Thyroid gland (tissue), 4 donors: Measurements from ENCODE around the gene BACE1-AS.

Source experiments
- POLR2A ChIP-seq, 2 donors: fragments of 450-650 bp; IDR thresholded peaks; one replicate each; pipeline ENCODE4 v1.6.1; 2017; ENCODE audit warnings: antibody characterized with exemption in 2 of 2, mild to moderate bottlenecking in 2 of 2, moderate library complexity in 1 of 2
- TF ChIP-seq, protein P1 (sequence below), 6 experiments: fragments of 200-600 bp in 3 of 6; fragments of 450-650 bp in 3 of 6; sonication (generic) in 3 of 6; IDR thresholded peaks; one replicate each; pipeline ENCODE4 v1.5.1; 2016 to 2019; ENCODE audit warnings: antibody characterized with exemption in 6 of 6, mild to moderate bottlenecking in 2 of 6, inconsistent platforms in 1 of 6, moderate library complexity in 1 of 6

DNA sequence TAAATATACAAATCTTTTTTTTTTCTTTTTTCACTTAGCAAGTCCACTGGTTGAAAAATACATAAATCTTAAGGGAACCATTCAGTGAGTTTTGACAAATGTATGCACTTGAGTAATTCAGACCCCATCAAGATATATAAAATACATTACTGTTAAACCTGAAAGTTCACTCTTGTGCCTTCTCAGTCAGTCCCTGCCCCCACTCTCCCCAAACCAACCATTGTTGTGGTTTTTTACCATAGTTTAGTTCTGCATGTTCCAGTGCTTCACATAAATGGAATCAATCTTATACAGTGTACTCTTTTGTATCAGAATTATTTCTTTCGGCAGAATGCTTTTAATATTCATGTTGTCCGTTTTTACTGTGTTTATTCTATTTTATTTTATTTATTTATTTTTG, 32.6 kb upstream of the BACE1-AS start:
- TF ChIP-seq POLR2A (IDR thresholded peaks at IDR 0.05) = no peak
- TF ChIP-seq, protein P1, sequence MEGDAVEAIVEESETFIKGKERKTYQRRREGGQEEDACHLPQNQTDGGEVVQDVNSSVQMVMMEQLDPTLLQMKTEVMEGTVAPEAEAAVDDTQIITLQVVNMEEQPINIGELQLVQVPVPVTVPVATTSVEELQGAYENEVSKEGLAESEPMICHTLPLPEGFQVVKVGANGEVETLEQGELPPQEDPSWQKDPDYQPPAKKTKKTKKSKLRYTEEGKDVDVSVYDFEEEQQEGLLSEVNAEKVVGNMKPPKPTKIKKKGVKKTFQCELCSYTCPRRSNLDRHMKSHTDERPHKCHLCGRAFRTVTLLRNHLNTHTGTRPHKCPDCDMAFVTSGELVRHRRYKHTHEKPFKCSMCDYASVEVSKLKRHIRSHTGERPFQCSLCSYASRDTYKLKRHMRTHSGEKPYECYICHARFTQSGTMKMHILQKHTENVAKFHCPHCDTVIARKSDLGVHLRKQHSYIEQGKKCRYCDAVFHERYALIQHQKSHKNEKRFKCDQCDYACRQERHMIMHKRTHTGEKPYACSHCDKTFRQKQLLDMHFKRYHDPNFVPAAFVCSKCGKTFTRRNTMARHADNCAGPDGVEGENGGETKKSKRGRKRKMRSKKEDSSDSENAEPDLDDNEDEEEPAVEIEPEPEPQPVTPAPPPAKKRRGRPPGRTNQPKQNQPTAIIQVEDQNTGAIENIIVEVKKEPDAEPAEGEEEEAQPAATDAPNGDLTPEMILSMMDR (IDR thresholded peaks at IDR 0.05) = no peak
